Testis (tissue), 3 donors: Measurements from ENCODE around the gene CAPN3. TPM values are rescaled to one million over a fixed set of nuclear protein-coding genes. Genes with fewer than 3 reads are reported as not detected.

Experiments
- DNase-seq: peaks from one replicate; pipeline ENCODE4 v3.0.0-alpha.2; 2019
- H3K27ac ChIP-seq, 2 donors: fragments of 200-600 bp; sonication (generic); one replicate each; pipeline ENCODE4 v1.5.1; 2019
- H3K27me3 ChIP-seq: fragments of 200-600 bp; sonication (generic); one replicate; pipeline ENCODE4 v1.5.1; 2019
- H3K36me3 ChIP-seq: fragments of 200-600 bp; sonication (generic); one replicate; pipeline ENCODE4 v1.5.1; 2017; ENCODE audit warnings: low read depth; ENCODE audit errors: missing control alignments
- H3K4me1 ChIP-seq: fragments of 200-600 bp; sonication (generic); one replicate; pipeline ENCODE4 v1.5.1; 2019
- H3K4me3 ChIP-seq, 2 donors: fragments of 200-600 bp; sonication (generic); one replicate each; pipeline ENCODE4 v1.5.1; 2017 to 2019
- H3K9me3 ChIP-seq: fragments of 200-600 bp; sonication (generic); one replicate; pipeline ENCODE4 v1.5.1; 2017
- CTCF ChIP-seq, 3 experiments: fragments of 450-650 bp in 2 of 3; fragments of 200-600 bp in 1 of 3; sonication (generic) in 1 of 3; IDR thresholded peaks; one replicate each; pipeline ENCODE4 v1.5.1; 2016 to 2019; ENCODE audit warnings: antibody characterized with exemption in 3 of 3, mild to moderate bottlenecking in 2 of 3, moderate library complexity in 1 of 3
- POLR2A ChIP-seq: fragments of 450-650 bp; IDR thresholded peaks from one replicate; pipeline ENCODE4 v1.6.1; 2017; ENCODE audit warnings: antibody characterized with exemption, mild to moderate bottlenecking, moderate library complexity
- WGBS, 2 donors: methylation state at CpG; one replicate each; pipeline ENCODE4 v1.1.5; 2018; 5-methylcytosine and 5-hydroxymethylcytosine counted together
- intact Hi-C: fragments of 100-400 bp; cut with DNase I; formaldehyde crosslinking; loops from one replicate; pipeline ENCODE4 v1.15.1; 2023; ENCODE audit warnings: low total_unique reads
- polyA plus RNA-seq: library from polyadenylated mRNA; stranded (reverse); fragments of 350-450 nt; fragmentation: Illumina TruSeq; extraction: RNeasy Lipid Tissue Mini Kit (QIAGEN cat#74804); gene quantifications from one replicate; pipeline ENCODE4 v1.2.3, GENCODE V29; 2014; ENCODE audit warnings: low read depth, low replicate concordance; ENCODE audit not compliant: insufficient read depth
- total RNA-seq, 2 donors: library from RNA; depleted of rRNA; stranded (reverse); fragments of >200 nt; gene quantifications; one replicate each; pipeline ENCODE4 v1.2.3, GENCODE V29; 2016

The CAPN3 gene
- total and polyA plus RNA-seq, 3 donors from 2014 or later: 33.6 to 60.4 (median 53.0) TPM

DNA sequence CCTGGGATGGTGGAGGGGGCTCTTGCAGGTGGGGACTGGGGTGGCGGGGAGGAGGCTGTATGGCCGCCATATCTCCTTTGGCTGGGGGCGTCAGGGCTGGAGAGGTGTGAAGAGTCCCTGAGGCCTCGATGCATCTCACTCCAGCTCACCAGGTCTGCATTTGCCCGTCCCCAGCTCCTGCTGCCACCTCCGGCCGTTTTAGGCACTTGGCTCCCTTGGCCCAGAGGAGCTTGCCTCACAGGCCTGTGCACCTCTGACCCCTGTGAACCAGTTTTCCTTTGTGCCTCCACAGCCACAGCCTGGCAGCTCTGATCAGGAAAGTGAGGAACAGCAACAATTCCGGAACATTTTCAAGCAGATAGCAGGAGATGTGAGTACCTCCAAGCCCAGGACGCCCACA lies 49.7 kb downstream of the CAPN3 start:
- Histone ChIP-seq H3K4me3 (no peak overlapping the region), H3K9me3 (no peaks in the 10 kb centered on the region), H3K27me3 (no peaks in the 10 kb centered on the region), H3K27ac (no peak overlapping the region), H3K4me1 (no peaks in the 10 kb centered on the region), H3K36me3 (no peaks in the 10 kb centered on the region)
- TF ChIP-seq CTCF (IDR thresholded peaks at IDR 0.05): no peak
- no peak for TF ChIP-seq POLR2A
- WGBS, 2 donors: 75 to 100% methylated on average over 4 to 9 of the region's 9 CpGs
- intact Hi-C loops: no loop called here
- DNase-seq: no peak

DNA sequence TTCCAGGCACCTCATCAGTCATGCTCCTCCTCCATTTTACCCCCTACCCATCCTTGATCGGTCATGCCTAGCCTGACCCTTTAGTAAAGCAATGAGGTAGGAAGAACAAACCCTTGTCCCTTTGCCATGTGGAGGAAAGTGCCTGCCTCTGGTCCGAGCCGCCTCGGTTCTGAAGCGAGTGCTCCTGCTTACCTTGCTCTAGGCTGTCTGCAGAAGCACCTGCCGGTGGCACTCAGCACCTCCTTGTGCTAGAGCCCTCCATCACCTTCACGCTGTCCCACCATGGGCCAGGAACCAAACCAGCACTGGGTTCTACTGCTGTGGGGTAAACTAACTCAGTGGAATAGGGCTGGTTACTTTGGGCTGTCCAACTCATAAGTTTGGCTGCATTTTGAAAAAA lies 52.6 kb downstream of the CAPN3 start:
- no peaks in the 10 kb centered on the region for H3K36me3 ChIP-seq
- 92 to 96% methylated on average over 5 to 7 of the region's 7 CpGs for WGBS, 2 donors

GRCh38 chr15:42413920-42414319 lies 54.6 kb downstream of the CAPN3 start:
- TF ChIP-seq CTCF (IDR thresholded peaks at IDR 0.05) (no peak), POLR2A (no peak)
- H3K4me3 ChIP-seq: no peak overlapping the region
- H3K4me1 ChIP-seq: no peaks in the 10 kb centered on the region
- no peak overlapping the region for H3K27ac ChIP-seq
- DNase-seq: no peak
- H3K9me3 ChIP-seq: no peaks in the 10 kb centered on the region
- WGBS, 2 donors: 59 to 68% methylated on average over 2 of the region's 2 CpGs
- H3K36me3 ChIP-seq: no peaks in the 10 kb centered on the region
- intact Hi-C loops: no loop called here
- no peaks in the 10 kb centered on the region for H3K27me3 ChIP-seq

More for the DNA sequence above, 52.6 kb downstream of the CAPN3 start:
- Histone ChIP-seq H3K27me3 (no peaks in the 10 kb centered on the region), H3K9me3 (no peaks in the 10 kb centered on the region), H3K4me1 (no peaks in the 10 kb centered on the region), H3K27ac (no peak overlapping the region), H3K4me3 (no peak overlapping the region)
- intact Hi-C loops: no loop called here
- DNase-seq: no peak
- no peak for TF ChIP-seq POLR2A
- TF ChIP-seq CTCF (IDR thresholded peaks at IDR 0.05): no peak

DNA sequence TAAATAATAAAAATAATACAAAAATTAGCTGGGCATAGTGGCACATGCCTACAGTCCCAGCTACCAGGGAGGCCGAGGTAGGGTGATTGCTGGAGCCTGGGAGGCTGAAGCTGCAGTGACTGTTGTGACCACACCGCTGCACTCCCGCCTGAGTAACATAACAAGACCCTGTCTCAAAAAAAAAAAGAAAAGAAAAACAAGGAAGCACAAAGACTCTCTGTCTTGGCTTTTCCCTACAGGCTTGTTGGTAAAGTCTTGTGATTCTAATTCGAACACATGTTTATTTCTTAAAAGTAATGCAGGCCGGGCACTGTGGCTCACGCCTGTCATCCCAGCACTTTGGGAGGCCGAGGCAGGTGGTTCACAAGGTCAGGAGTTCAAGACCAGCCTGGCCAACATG lies 60.1 kb downstream of the CAPN3 start:
- H3K27ac ChIP-seq: no peak overlapping the region
- H3K27me3 ChIP-seq: no peaks in the 10 kb centered on the region
- no peak for DNase-seq
- no peaks in the 10 kb centered on the region for H3K4me1 ChIP-seq
- WGBS, 2 donors: 87 to 88% methylated on average over 7 of the region's 7 CpGs
- H3K9me3 ChIP-seq: no peaks in the 10 kb centered on the region
- peaks cover 3% of the 10 kb centered on the region for H3K36me3 ChIP-seq
- TF ChIP-seq POLR2A (no peak), CTCF (IDR thresholded peaks at IDR 0.05) (no peak)
- intact Hi-C loops: loop anchor here (5.0 kb wide), 1 partner anchor 48 kb away; no protein-coding TSS in a partner anchor
- no peak overlapping the region for H3K4me3 ChIP-seq

- TF ChIP-seq POLR2A: no peak
- no peak for TF ChIP-seq CTCF (IDR thresholded peaks at IDR 0.05)
- DNase-seq: no peak
- intact Hi-C loops: no loop called here
- Histone ChIP-seq H3K9me3 (no peaks in the 10 kb centered on the region), H3K27ac (no peak overlapping the region), H3K4me3 (no peak overlapping the region), H3K4me1 (no peaks in the 10 kb centered on the region), H3K27me3 (no peaks in the 10 kb centered on the region), H3K36me3 (peaks cover 3% of the 10 kb centered on the region)
- WGBS, 2 donors: 85 to 90% methylated on average over 2 of the region's 2 CpGs
Measured at GRCh38 chr15:42421376-42421775, 62.1 kb downstream of the CAPN3 start.
